Common myeloid progenitor, CD34-positive (primary cell): ENCODE data around the gene SLC37A4.
A peak's percentile ranks its signal among the peaks of the same experiment; 100 is the strongest.
"Not testable (repeated sequence)": the region's sequence is repeated elsewhere in the genome, so short reads cannot be mapped to it uniquely, and the experiment has no call there.

ENCODE experiments used
- CTCF ChIA-PET: fragments of 350-600 bp; sonication (Branson Sonifier 250); formaldehyde crosslinking; loops from one replicate; lab custom pipeline; 2021; ENCODE audit warnings: antibody characterized with exemption; lab: Charles Lee
- POLR2A ChIA-PET: fragments of 350-600 bp; sonication (Branson Sonifier 250); formaldehyde crosslinking; loops from one replicate; lab custom pipeline; 2021; ENCODE audit warnings: antibody characterized with exemption; lab: Charles Lee
- DNase-seq, 3 donors: peaks; one replicate each; pipeline versions ENCODE4 v3.0.0 to v3.0.0-alpha.2; 2013
- H3K27ac ChIP-seq, 2 experiments: 1 replicate in 1 of 2; 2 replicates in 1 of 2; pipeline ENCODE4 v1.7.0; 2013; ENCODE audit warnings: inconsistent platforms in 2 of 2, low read length in 2 of 2, mild to moderate bottlenecking in 2 of 2, low read depth in 1 of 2, moderate library complexity in 1 of 2; ENCODE audit not compliant: severe bottlenecking in 2 of 2, insufficient read depth in 1 of 2, poor library complexity in 1 of 2
- H3K27me3 ChIP-seq, 5 experiments: replicated peaks in 2 of 5; 1 replicate in 3 of 5; 2 replicates in 2 of 5; pipeline versions ENCODE4 v1.6.1 to v1.7.0; 2013; ENCODE audit warnings: low read length in 4 of 5, mild to moderate bottlenecking in 2 of 5, moderate library complexity in 2 of 5, inconsistent platforms in 1 of 5; ENCODE audit not compliant: insufficient read depth in 5 of 5, control insufficient read depth in 4 of 5
- H3K36me3 ChIP-seq, 4 experiments: 1 replicate in 2 of 4; 2 replicates in 2 of 4; pipeline versions ENCODE4 v1.6.1 to v1.7.0; 2013; ENCODE audit warnings: low read length in 3 of 4, control low read depth in 1 of 4, mild to moderate bottlenecking in 1 of 4; ENCODE audit not compliant: control insufficient read depth in 4 of 4, insufficient read depth in 4 of 4
- H3K4me1 ChIP-seq, 4 experiments: 1 replicate in 3 of 4; 2 replicates in 1 of 4; pipeline versions ENCODE4 v1.6.1 to v1.7.1; 2013; ENCODE audit warnings: low read length in 3 of 4, mild to moderate bottlenecking in 3 of 4, control low read depth in 1 of 4, inconsistent platforms in 1 of 4, moderate library complexity in 1 of 4; ENCODE audit not compliant: control insufficient read depth in 4 of 4, insufficient read depth in 4 of 4; ENCODE audit errors: control extremely low read depth in 1 of 4
- H3K4me3 ChIP-seq, 7 experiments: 1 replicate in 4 of 7; 2 replicates in 3 of 7; pipeline versions ENCODE4 v1.5.1 to v1.7.0; 2013; ENCODE audit warnings: mild to moderate bottlenecking in 7 of 7, low read length in 6 of 7, moderate library complexity in 6 of 7, inconsistent platforms in 2 of 7, low read depth in 2 of 7, control low read depth in 1 of 7; ENCODE audit not compliant: insufficient read depth in 4 of 7, control insufficient read depth in 1 of 7; ENCODE audit errors: extremely low read depth in 1 of 7
- H3K9me3 ChIP-seq, 5 experiments: 1 replicate in 4 of 5; 2 replicates in 1 of 5; pipeline versions ENCODE4 v1.6.1 to v1.7.1; 2013; ENCODE audit warnings: low read length in 4 of 5, mild to moderate bottlenecking in 2 of 5, inconsistent platforms in 1 of 5, low read depth in 1 of 5, moderate library complexity in 1 of 5; ENCODE audit not compliant: control insufficient read depth in 4 of 5, insufficient read depth in 2 of 5; ENCODE audit errors: control extremely low read depth in 1 of 5
- WGBS: methylation state at CpG from one replicate; pipeline ENCODE4 v1.1.5; 2013; ENCODE audit not compliant: insufficient coverage; 5-methylcytosine and 5-hydroxymethylcytosine counted together

SLC37A4 gene

GRCh38 chr11:119021631-119022030 is 9.0 kb downstream of the SLC37A4 start:
- ChIA-PET POLR2A (no interaction called here), CTCF (interaction anchor here (1.0 kb wide), 1 partner anchor 35 kb away, joined by 3 read pairs; the partner anchor contains the start of gene HYOU1)
- Histone ChIP-seq H3K4me3 (no peak overlapping the region), H3K4me1 (peaks cover 13 to 23% (median 18%) of the 10 kb centered on the region in 4 experiments), H3K27me3 (no peaks in the 10 kb centered on the region), H3K9me3 (no peaks in the 10 kb centered on the region), H3K27ac (no peak overlapping the region), H3K36me3 (peaks cover 11 to 58% (median 42%) of the 10 kb centered on the region in 4 experiments)
- WGBS, result 100% methylated on average over 3 of the region's 5 CpGs
- DNase-seq, result no peak

DNA sequence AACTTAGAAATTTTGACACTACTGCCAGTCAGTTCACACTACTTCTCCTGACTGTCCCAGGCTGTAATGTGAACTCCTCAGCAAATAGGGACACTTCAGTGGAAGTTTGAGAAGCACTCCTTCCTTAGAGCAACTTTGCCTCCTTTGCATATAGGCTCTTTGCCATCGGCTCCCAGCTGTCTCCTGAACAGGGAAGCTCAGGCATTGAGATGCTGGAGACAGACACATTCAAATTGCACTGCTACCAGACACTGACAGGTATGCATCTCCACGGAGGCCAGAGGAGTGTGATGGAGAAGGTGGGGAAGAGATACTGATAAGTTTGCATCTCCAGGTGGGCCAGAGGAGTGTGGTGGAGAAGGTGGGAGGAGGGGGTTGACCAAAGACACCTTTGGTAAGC is 10.7 kb downstream of the SLC37A4 start:
- WGBS, result 89% methylated on average over 2 of the region's 2 CpGs
- ChIA-PET POLR2A (interaction anchor here (0.6 kb wide), 1 partner anchor 34 kb away, joined by 3 read pairs; no protein-coding TSS in a partner anchor), CTCF (interaction anchor here (0.6 to 3.1 kb wide), 7 partner anchors 10 to 75 kb away, joined by 3 to 13 read pairs (median 3); partner anchors contain the start of gene SLC37A4)
- H3K36me3 ChIP-seq, result peaks cover 11 to 57% (median 41%) of the 10 kb centered on the region in 4 experiments
- H3K4me1 ChIP-seq, result peaks cover 17 to 32% (median 24%) of the 10 kb centered on the region in 4 experiments
- H3K4me3 ChIP-seq, result peak overlapping the region in 3 of 7 experiments; percentile 94 to 100 (median 96)
- peak overlapping the region; percentile 9 to 96 for H3K27ac ChIP-seq
- H3K9me3 ChIP-seq, result no peaks in the 10 kb centered on the region
- H3K27me3 ChIP-seq, result no peaks in the 10 kb centered on the region
- DNase-seq, result no peak

GRCh38 chr11:119018074-119018938 is 12.4 kb downstream of the SLC37A4 start, which contains the start of the genes RPS25 and TRAPPC4:
Gene RPS25, minus strand, starts transcription at chr11:119018343. Its CDS starts 59 bp downstream, at chr11:119018284.
Gene TRAPPC4, plus strand, starts transcription at chr11:119018766. Its CDS starts 30 bp downstream, at chr11:119018796.
- Histone ChIP-seq H3K36me3 (peaks cover 3 to 54% (median 38%) of the 10 kb centered on the region in 4 experiments), H3K27ac (peak within 1 kb of the TSS; percentile 87 to 96), H3K9me3 (no peaks in the 10 kb centered on the region), H3K4me1 (peaks cover 17 to 32% (median 23%) of the 10 kb centered on the region in 4 experiments), H3K27me3 (no peaks in the 10 kb centered on the region), H3K4me3 (peak within 1 kb of the TSS; percentile 94 to 100 (median 96))
- 0% methylated on average over 48 of the region's 63 CpGs for WGBS
- ChIA-PET CTCF (interaction anchor here (0.6 to 3.1 kb wide), 6 partner anchors 10 to 905 kb away, joined by 3 to 13 read pairs (median 4); partner anchors contain the start of gene SLC37A4), POLR2A (interaction anchor here (0.6 to 1.8 kb wide), 4 partner anchors 38 to 88 kb away, joined by 3 to 13 read pairs (median 4); partner anchors contain the start of gene HYOU1)
- peak; percentile 98 to 99 (median 99) for DNase-seq

- 4% methylated on average over 9 of the region's 10 CpGs for WGBS
- CTCF ChIA-PET, result interaction anchor here (1.3 kb wide), 1 partner anchor 16 kb away, joined by 3 read pairs; no protein-coding TSS in a partner anchor
These were observed 13.3 kb downstream of the SLC37A4 start for GRCh38 chr11:119017377-119017776.

DNA sequence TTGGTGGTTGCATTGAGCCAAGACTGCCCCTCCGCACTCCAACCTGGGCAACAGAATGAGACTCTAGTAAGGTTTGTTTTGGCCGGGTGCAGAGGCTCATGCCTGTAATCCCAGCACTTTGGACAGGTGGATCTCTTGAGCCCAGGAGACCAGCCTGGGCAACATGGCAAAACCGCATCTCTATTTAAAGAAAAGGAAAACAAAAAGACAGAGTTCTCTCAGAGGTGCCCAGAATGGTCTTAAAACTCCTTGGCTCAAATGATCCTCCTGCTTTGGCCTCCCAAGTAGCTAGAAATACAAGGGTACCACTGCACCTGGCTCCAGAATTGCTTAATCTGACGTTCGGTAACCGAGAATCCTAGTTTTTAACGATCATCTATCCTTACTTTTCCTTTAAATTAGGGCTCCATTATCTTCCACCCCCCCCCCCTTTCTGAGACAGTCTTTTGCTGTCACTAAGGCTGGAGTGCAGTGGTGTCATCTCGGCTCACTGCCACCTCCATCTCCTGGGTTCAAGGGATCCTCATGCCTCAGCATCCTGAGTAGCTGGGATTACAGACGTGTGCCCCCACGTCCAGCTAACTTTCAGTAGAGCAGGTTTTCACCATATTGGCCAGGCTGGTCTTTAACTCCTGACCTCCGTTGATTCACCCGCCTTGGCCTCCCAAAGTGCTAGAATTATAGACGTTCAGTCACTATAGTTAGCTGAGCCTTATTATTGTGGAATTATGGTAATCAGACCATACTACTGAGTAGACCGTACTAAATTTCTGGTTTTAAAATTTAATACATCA is 14.3 kb downstream of the SLC37A4 start:
- DNase-seq, result no peak
- Histone ChIP-seq H3K27me3 (no peaks in the 10 kb centered on the region), H3K9me3 (no peaks in the 10 kb centered on the region), H3K27ac (peak overlapping the region in 1 of 2 experiments; percentile 96), H3K36me3 (peaks cover 9 to 51% (median 37%) of the 10 kb centered on the region in 4 experiments), H3K4me1 (peaks cover 17 to 32% (median 23%) of the 10 kb centered on the region in 4 experiments), H3K4me3 (peak overlapping the region in 3 of 7 experiments; percentile 94 to 100 (median 96))
- POLR2A ChIA-PET, result interaction anchor here (0.8 kb wide), 1 partner anchor 472 kb away, joined by 3 read pairs; no protein-coding TSS in a partner anchor
- CTCF ChIA-PET, result interaction anchor here (0.8 to 1.3 kb wide), 5 partner anchors 16 to 88 kb away, joined by 3 read pairs; no protein-coding TSS in a partner anchor
- 93% methylated on average over 9 of the region's 14 CpGs for WGBS

More at GRCh38 chr11:119017377-119017776, 13.3 kb downstream of the SLC37A4 start:
- not testable (repeated sequence) for H3K9me3 ChIP-seq, H3K27me3 ChIP-seq, DNase-seq
- peak overlapping the region; percentile 87 to 96 for H3K27ac ChIP-seq
- H3K4me1 ChIP-seq, result peaks cover 17 to 32% (median 23%) of the 10 kb centered on the region in 4 experiments
- peak overlapping the region; percentile 94 to 100 (median 96) for H3K4me3 ChIP-seq
- H3K36me3 ChIP-seq, result peaks cover 4 to 55% (median 37%) of the 10 kb centered on the region in 4 experiments
- POLR2A ChIA-PET, result interaction anchor here (0.8 kb wide), 1 partner anchor 77 kb away, joined by 4 read pairs; no protein-coding TSS in a partner anchor

GRCh38 chr11:119015054-119015611 is 15.5 kb downstream of the SLC37A4 start:
- 86% methylated on average over 8 of the region's 8 CpGs for WGBS
- Histone ChIP-seq H3K27ac (no peak overlapping the region), H3K4me1 (peaks cover 17 to 31% (median 22%) of the 10 kb centered on the region in 4 experiments), H3K36me3 (peaks cover 9 to 52% (median 39%) of the 10 kb centered on the region in 4 experiments), H3K9me3 (no peaks in the 10 kb centered on the region), H3K27me3 (no peaks in the 10 kb centered on the region), H3K4me3 (no peak overlapping the region)
- POLR2A ChIA-PET, result no interaction called here
- DNase-seq, result peak in 2 of 3 donors; percentile 21 to 40
- CTCF ChIA-PET, result interaction anchor here (0.6 to 1.2 kb wide), 6 partner anchors 15 to 325 kb away, joined by 3 to 4 read pairs (median 3); no protein-coding TSS in a partner anchor
